HepG2 (cell line): ENCODE data around the gene NEURL2. TPM values are rescaled to one million over a fixed set of nuclear protein-coding genes. Genes with fewer than 3 reads are reported as not detected.

Source experiments
- HNF4G ChIP-seq, 2 experiments: sonication (generic) in 1 of 2; formaldehyde crosslinking in 1 of 2; IDR thresholded peaks; 2 replicates each; pipeline versions ENCODE4 v1.4.0 to v1.6.1; 2011 to 2020; ENCODE audit warnings: borderline replicate concordance in 2 of 2, low read depth in 2 of 2, mild to moderate bottlenecking in 2 of 2, low read length in 1 of 2, missing genetic modification reagents in 1 of 2, moderate library complexity in 1 of 2
- NFATC3 ChIP-seq: sonication (generic); formaldehyde crosslinking; IDR thresholded peaks from 2 replicates; pipeline ENCODE4 v1.5.1; 2020; ENCODE audit warnings: mild to moderate bottlenecking, missing genetic modification reagents
- NFKB2 ChIP-seq: sonication (generic); formaldehyde crosslinking; IDR thresholded peaks from 2 replicates; pipeline ENCODE4 v1.4.0; 2020; ENCODE audit warnings: missing genetic modification reagents, borderline replicate concordance
- NFKBIZ ChIP-seq: IDR thresholded peaks from 2 replicates; pipeline ENCODE4 v1.6.1; 2018; ENCODE audit warnings: missing genetic modification reagents, missing compliant biosample characterization
- PRPF4 ChIP-seq: fragments of 200-400 bp; formaldehyde crosslinking; IDR thresholded peaks from 2 replicates; pipeline ENCODE4 v1.6.1; 2016; ENCODE audit warnings: low read length, low read depth; ENCODE audit not compliant: poor library complexity, severe bottlenecking
- RFX3 ChIP-seq: IDR thresholded peaks from 2 replicates; pipeline ENCODE4 v1.6.1; 2016; ENCODE audit warnings: missing biosample characterization, missing genetic modification reagents
- SRSF9 ChIP-seq: fragments of 200-400 bp; formaldehyde crosslinking; IDR thresholded peaks from 2 replicates; pipeline ENCODE4 v1.6.1; 2018; ENCODE audit warnings: borderline replicate concordance, mild to moderate bottlenecking, low read depth, low read length; ENCODE audit not compliant: insufficient read depth, poor library complexity, severe bottlenecking
- YEATS2 ChIP-seq: sonication (generic); formaldehyde crosslinking; IDR thresholded peaks from 2 replicates; pipeline ENCODE4 v1.4.0; 2020; ENCODE audit warnings: missing genetic modification reagents, borderline replicate concordance
- ZBED4 ChIP-seq: sonication (generic); formaldehyde crosslinking; IDR thresholded peaks from 2 replicates; pipeline ENCODE4 v1.4.0; 2020; ENCODE audit warnings: missing genetic modification reagents, borderline replicate concordance
- ZNF138 ChIP-seq: sonication (generic); formaldehyde crosslinking; IDR thresholded peaks from 2 replicates; pipeline ENCODE4 v1.5.0; 2020; ENCODE audit warnings: mild to moderate bottlenecking, low read depth, missing genetic modification reagents
- ZNF350 ChIP-seq: sonication (generic); formaldehyde crosslinking; IDR thresholded peaks from 2 replicates; pipeline ENCODE4 v1.4.0; 2020; ENCODE audit warnings: mild to moderate bottlenecking, low read depth, missing genetic modification reagents, borderline replicate concordance
- ZNF687 ChIP-seq: sonication (generic); formaldehyde crosslinking; IDR thresholded peaks from 2 replicates; pipeline ENCODE4 v1.5.1; 2020; ENCODE audit warnings: mild to moderate bottlenecking, missing genetic modification reagents, moderate library complexity
- ZNF773 ChIP-seq: sonication (generic); formaldehyde crosslinking; IDR thresholded peaks from 2 replicates; pipeline ENCODE4 v1.4.0; 2020; ENCODE audit warnings: missing genetic modification reagents, borderline replicate concordance
- ZNF776 ChIP-seq: sonication (generic); formaldehyde crosslinking; IDR thresholded peaks from 2 replicates; pipeline ENCODE4 v1.4.0; 2020; ENCODE audit warnings: mild to moderate bottlenecking, missing genetic modification reagents
- polyA plus RNA-seq, 8 experiments: library from polyadenylated mRNA; depleted of rRNA in 3 of 8; stranded (reverse) in 7 of 8; unstranded in 1 of 8; fragments of >200 nt; fragmentation: Illumina TruSeq in 4 of 8; extraction: Trizol in 4 of 8; gene quantifications; 2 replicates each; pipeline versions ENCODE4 v1.2.1 to v1.2.3, GENCODE V29; 2011 to 2016; ENCODE audit warnings: low read depth in 4 of 8, missing spikeins in 1 of 8, mixed read lengths in 1 of 8; ENCODE audit not compliant: insufficient read depth in 1 of 8
- total RNA-seq, 5 experiments: library from RNA; depleted of rRNA; stranded (reverse); fragments of >200 nt; fragmentation: Illumina TruSeq; extraction: Trizol; gene quantifications; 2 replicates each; pipeline ENCODE4 v1.2.3, GENCODE V29; 2016; ENCODE audit warnings: low read depth in 1 of 5
- TF ChIP-seq, protein P1 (sequence below): sonication (generic); formaldehyde crosslinking; IDR thresholded peaks from 2 replicates; pipeline ENCODE4 v1.4.0; 2020; ENCODE audit warnings: mild to moderate bottlenecking, low read depth, missing genetic modification reagents
- TF ChIP-seq, protein P2 (sequence below): sonication (generic); formaldehyde crosslinking; IDR thresholded peaks from 2 replicates; pipeline ENCODE4 v1.8.1; 2023; ENCODE audit warnings: missing genetic modification reagents, inconsistent platforms, borderline replicate concordance

NEURL2 gene
- total and polyA plus RNA-seq, 2 of the 13 experiments (the other 11 are each of a cell fraction or from before 2014, with no cell fraction given): 7.2 to 9.7 TPM

GRCh38 chr20:45880988-45881788 is 9.8 kb downstream of the NEURL2 start, which contains the start of gene ZSWIM1 (continued):
- TF ChIP-seq ZNF773 (CRISPR knock-in tag) (no peak), SRSF9 (no peak), YEATS2 (CRISPR knock-in tag) (peak; percentile 84), RFX3 (CRISPR knock-in tag) (peak; percentile 100), ZNF687 (CRISPR knock-in tag) (peak; percentile 85), ZBED4 (peak; percentile 77), HNF4G (IDR thresholded peaks at IDR 0.05; ENCODE audit: borderline replicate concordance, low read depth, low read length) (peak; percentile 87), HNF4G (CRISPR knock-in tag; IDR thresholded peaks at IDR 0.05; ENCODE audit: borderline replicate concordance, low read depth) (peak; percentile 90), PRPF4 (no peak), ZNF138 (CRISPR knock-in tag) (no peak), NFKBIZ (no peak), ZNF776 (CRISPR knock-in tag) (no peak), ZNF350 (CRISPR knock-in tag) (peak; percentile 88), NFATC3 (CRISPR knock-in tag) (peak; percentile 95), NFKB2 (CRISPR knock-in tag) (peak; percentile 85; the same call in 1 of the 2 replicates)
- TF ChIP-seq, protein P1, sequence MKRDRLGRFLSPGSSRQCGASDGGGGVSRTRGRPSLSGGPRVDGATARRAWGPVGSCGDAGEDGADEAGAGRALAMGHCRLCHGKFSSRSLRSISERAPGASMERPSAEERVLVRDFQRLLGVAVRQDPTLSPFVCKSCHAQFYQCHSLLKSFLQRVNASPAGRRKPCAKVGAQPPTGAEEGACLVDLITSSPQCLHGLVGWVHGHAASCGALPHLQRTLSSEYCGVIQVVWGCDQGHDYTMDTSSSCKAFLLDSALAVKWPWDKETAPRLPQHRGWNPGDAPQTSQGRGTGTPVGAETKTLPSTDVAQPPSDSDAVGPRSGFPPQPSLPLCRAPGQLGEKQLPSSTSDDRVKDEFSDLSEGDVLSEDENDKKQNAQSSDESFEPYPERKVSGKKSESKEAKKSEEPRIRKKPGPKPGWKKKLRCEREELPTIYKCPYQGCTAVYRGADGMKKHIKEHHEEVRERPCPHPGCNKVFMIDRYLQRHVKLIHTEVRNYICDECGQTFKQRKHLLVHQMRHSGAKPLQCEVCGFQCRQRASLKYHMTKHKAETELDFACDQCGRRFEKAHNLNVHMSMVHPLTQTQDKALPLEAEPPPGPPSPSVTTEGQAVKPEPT (CRISPR knock-in tag): peak; percentile 85; the same call in 1 of the 2 replicates
- TF ChIP-seq, protein P2, sequence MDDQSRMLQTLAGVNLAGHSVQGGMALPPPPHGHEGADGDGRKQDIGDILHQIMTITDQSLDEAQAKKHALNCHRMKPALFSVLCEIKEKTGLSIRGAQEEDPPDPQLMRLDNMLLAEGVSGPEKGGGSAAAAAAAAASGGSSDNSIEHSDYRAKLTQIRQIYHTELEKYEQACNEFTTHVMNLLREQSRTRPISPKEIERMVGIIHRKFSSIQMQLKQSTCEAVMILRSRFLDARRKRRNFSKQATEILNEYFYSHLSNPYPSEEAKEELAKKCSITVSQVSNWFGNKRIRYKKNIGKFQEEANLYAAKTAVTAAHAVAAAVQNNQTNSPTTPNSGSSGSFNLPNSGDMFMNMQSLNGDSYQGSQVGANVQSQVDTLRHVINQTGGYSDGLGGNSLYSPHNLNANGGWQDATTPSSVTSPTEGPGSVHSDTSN (CRISPR knock-in tag): peak; percentile 91; the same call in 1 of the 2 replicates
